Stimulated activated CD8-positive, alpha-beta memory T cell treated with anti-CD3 and anti-CD28 coated beads, Interleukin-4, amount 100 ng/mL, for 1 hour (primary cell): ENCODE data around the gene UBALD1.

Experiments used
- DNase-seq, 2 donors: peaks; one replicate each; pipeline ENCODE4 v3.0.0-alpha.2; 2020; ENCODE audit warnings: low read depth in 2 of 2, low spot score in 1 of 2

Gene UBALD1

DNA sequence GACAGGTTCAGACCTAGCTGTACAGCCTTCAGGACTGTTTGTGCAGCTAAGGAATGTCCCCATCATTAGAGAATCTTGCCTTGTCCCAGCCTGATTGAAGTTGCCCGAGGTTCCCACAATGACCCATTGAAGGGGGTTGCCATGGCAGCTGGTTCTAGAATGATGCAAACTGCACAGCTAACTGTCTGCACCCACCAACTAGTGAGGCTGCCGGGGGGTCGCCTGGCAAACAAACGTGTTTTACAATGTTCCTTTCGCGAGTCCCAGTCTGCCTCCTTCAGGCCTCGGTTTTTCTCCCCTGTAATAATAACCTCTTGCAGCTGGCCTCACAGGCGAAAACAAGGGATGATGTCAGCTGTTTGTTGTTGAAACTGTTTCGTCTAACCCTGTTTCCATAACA is 53.1 kb downstream of the UBALD1 start:
- DNase-seq, result no peak
